C4-2B (cell line): Measurements from ENCODE around the gene FOXN3.
"Not testable (repeated sequence)": the region's sequence is repeated elsewhere in the genome, so short reads cannot be mapped to it uniquely, and the experiment has no call there.

ENCODE experiments used
- H3K27ac ChIP-seq: fragments of 450-650 bp; 2 replicates; pipeline ENCODE4 v1.5.1; 2017
- CTCF ChIP-seq: fragments of 450-650 bp; conservative IDR thresholded peaks from 2 replicates; pipeline ENCODE4 v1.5.1; 2017; ENCODE audit warnings: mild to moderate bottlenecking
- ZFX ChIP-seq: fragments of 450-650 bp; IDR thresholded peaks from 2 replicates; pipeline ENCODE4 v1.6.1; 2017

Gene FOXN3

GRCh38 chr14:89299587-89299986, 117.4 kb downstream of the FOXN3 start:
- H3K27ac ChIP-seq, result no peak overlapping the region
- TF ChIP-seq ZFX (no peak), CTCF (no peak)

DNA sequence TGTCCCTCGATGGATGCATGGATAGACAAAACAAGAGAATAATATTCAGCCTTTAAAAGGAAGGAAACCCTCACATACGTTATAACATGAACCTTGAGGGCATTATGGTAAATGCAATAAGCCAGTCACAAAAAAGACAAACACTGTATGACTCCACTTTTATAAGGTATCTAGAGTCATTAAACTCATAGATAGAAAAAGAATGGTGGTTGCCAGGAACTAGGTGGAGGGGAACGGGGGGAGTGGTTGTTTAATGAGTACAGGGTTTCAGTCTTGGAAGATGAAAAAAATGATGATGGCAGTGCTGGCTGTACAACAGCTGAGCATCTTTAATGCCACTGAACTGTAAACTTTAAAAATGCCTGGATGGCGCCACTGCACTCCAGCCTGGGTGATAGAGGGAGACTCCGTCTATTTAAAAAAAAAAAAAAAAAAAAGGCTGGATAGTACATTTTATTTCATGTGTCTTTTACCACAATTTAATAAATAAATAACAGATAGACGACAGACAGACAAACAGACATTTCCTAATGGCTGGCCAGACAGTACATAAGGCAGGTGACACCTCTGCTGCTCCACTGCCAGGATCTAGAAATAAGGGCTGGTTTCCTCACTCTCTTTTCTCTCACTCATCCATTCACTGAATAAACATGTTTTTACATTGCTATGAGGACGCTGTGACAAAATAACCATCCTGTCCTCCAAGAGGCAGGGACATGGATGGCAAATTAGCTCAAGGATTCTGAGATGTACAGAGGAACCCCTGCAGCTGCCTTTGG, 118.8 kb downstream of the FOXN3 start:
- no peak overlapping the region for H3K27ac ChIP-seq
- TF ChIP-seq ZFX (no peak), CTCF (no peak)

DNA sequence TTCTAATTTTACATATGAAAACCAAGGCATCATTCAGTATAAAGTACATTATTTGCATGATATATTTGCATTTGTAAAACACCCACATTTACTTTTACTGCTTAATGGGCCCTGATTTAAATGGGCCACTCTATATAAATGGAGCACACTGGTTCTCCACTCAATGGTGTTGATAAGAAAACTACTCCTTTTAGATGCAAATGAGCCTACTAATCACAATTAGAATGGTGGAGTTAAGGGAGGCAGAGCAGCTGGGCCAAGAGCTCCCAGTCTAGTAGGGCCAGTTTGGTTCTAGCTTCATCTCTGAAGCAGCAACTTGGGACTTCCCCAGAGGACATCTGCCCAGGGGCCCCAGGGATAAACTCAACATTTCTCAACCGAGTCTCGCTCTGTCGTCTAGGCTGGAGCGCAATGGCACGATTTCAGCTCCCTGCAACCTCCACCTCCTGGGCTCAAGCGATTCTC, 120.7 kb downstream of the FOXN3 start:
- TF ChIP-seq CTCF, result no peak
- no peak for TF ChIP-seq ZFX
- no peak overlapping the region for H3K27ac ChIP-seq

DNA sequence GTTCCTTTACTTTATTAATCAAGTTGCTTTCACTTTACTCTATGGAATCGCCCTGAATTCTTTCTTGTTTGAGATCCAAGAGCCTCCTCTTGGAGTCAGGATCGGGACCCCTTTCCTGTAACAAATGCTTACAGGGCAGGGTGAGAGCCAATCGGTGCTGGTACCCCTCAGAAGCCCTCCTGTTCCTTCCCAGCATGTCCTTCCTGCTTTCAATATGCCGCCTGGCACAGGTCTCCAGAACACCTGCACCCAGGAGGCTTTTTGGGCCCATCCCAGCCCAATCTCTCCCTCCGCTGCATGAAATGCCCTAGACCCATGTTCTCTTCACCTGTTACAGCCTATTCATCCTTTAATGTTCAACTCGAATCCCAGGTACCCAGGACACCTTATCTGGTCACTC, 122.2 kb downstream of the FOXN3 start:
- no peak for TF ChIP-seq ZFX
- TF ChIP-seq CTCF, result no peak
- H3K27ac ChIP-seq, result no peak overlapping the region

GRCh38 chr14:89294469-89294868, 122.6 kb downstream of the FOXN3 start:
- H3K27ac ChIP-seq, result not testable (repeated sequence)

- no peak overlapping the region for H3K27ac ChIP-seq
- TF ChIP-seq ZFX, result no peak
Measured at GRCh38 chr14:89294060-89294459, 123.0 kb downstream of the FOXN3 start.

- TF ChIP-seq ZFX (no peak), CTCF (no peak)
- no peak overlapping the region for H3K27ac ChIP-seq
Measured at GRCh38 chr14:89293314-89293916, 123.6 kb downstream of the FOXN3 start.

GRCh38 chr14:89292579-89293313, 124.3 kb downstream of the FOXN3 start:
- TF ChIP-seq ZFX (no peak), CTCF (no peak)
- H3K27ac ChIP-seq, result no peak overlapping the region
